Fibroblast of villous mesenchyme (primary cell): ENCODE measurements around the gene SLC13A2. TPM values are rescaled to one million over a fixed set of nuclear protein-coding genes. Genes with fewer than 3 reads are reported as not detected.
"Not testable (repeated sequence)": the region's sequence is repeated elsewhere in the genome, so short reads cannot be mapped to it uniquely, and the experiment has no call there.

Source experiments
- DNase-seq: peaks from one replicate; pipeline ENCODE4 v3.0.0-alpha.2; 2010; ENCODE audit warnings: low read depth
- H3K4me3 ChIP-seq: 2 replicates; pipeline ENCODE4 v1.5.1; 2011; ENCODE audit warnings: low read depth, mild to moderate bottlenecking, low read length
- total RNA-seq: library from RNA; depleted of rRNA; stranded (reverse); fragments of >200 nt; gene quantifications from 2 replicates; pipeline ENCODE4 v1.2.3, GENCODE V29; 2012
- TF ChIP-seq, protein P1 (sequence below): IDR thresholded peaks from 2 replicates; pipeline ENCODE4 v1.5.1; 2012; ENCODE audit warnings: low read depth, mild to moderate bottlenecking, low read length; ENCODE audit not compliant: insufficient read depth

SLC13A2 gene
- total RNA-seq, 1 donor = not detected

DNA sequence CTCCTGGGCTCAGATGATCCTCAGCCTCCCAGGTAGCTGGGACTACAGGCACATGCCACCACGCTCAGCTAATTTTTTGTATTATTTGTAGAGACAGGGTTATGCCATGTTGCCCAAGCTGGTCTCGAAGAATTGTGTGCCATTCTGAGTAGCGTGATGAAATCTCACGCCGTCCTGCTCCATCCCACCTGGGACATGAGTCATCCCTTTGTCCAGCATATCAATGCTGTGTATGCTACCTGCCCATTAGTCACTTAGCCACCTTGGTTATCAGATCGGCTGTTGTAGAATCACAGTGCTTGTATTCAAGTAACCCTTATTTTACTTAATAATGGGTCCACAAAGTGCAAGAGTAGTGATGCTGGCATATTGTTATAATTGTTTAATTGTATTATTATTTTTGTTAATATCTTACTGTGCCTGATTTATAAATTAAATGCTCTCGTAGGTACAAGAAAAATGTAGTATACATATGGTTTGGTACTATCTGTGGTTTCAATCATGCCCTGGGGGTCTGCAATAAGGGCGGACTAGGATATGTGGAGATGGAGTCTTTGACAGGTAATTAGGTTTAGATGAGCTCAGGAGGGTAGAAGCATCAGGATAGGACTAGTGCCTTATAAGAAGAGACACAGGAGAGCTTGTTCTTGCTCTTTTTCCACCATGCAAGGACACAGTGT, 26.6 kb upstream of the SLC13A2 start:
- H3K4me3 ChIP-seq = no peak overlapping the region
- DNase-seq = no peak
- TF ChIP-seq, protein P1, sequence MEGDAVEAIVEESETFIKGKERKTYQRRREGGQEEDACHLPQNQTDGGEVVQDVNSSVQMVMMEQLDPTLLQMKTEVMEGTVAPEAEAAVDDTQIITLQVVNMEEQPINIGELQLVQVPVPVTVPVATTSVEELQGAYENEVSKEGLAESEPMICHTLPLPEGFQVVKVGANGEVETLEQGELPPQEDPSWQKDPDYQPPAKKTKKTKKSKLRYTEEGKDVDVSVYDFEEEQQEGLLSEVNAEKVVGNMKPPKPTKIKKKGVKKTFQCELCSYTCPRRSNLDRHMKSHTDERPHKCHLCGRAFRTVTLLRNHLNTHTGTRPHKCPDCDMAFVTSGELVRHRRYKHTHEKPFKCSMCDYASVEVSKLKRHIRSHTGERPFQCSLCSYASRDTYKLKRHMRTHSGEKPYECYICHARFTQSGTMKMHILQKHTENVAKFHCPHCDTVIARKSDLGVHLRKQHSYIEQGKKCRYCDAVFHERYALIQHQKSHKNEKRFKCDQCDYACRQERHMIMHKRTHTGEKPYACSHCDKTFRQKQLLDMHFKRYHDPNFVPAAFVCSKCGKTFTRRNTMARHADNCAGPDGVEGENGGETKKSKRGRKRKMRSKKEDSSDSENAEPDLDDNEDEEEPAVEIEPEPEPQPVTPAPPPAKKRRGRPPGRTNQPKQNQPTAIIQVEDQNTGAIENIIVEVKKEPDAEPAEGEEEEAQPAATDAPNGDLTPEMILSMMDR = no peak

DNA sequence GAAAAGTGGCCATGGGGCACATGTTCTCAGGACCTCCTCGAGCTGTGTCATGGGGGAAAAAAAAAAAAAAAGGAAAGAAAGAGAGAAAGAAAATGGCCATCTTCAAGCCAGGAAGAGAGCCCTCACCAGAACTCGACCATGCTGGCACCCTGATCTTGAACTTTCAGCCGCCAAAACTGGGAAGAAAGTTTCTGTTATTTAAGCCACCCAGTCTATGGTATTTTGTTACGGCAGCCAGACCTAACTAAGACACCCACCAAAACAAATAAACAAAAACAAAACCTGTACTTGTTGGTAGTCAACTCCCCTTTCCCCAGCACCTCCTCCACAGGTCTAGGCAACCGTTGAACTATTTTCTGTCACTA, 26.1 kb upstream of the SLC13A2 start:
- no peak overlapping the region for H3K4me3 ChIP-seq
- no peak for DNase-seq
- TF ChIP-seq, protein P1 = no peak

DNA sequence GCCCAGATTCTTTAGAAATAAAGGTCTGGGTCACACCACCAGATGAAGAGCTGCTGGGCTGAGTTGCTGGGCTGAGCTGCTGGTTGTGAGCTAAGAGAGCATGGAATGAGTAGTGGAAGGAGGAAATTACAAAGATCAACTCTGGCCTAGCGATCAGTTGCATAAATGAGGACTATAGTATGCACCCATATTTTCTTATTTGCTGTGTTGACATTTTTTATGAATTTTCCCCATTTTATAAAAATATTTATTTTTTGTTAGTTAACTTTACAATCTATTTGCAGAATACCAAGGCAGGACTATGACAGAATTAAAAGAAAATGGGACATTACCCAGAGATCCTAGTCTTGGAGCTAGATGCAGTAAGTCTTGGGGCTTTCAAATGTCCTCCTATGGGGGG, 23.6 kb upstream of the SLC13A2 start:
- TF ChIP-seq, protein P1 = no peak
- DNase-seq = no peak
- H3K4me3 ChIP-seq = no peak overlapping the region

DNA sequence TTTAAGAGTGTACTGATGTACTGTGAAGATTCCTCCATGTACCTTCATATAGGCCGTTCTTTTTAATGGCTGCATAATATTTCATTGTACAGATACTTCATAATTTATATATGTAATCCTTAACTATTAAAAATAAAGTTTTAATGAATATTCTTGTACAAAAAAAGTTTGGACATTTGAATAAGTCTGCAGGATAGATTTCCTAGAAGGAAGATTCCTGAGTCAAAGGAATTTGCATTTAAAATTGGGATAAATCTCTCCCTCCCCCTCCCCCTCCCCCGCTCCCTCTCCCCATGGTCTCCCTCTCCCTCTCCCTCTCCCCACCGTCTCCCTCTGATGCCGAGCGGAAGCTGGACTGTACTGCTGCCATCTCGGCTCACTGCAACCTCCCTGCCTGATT, 15.6 kb upstream of the SLC13A2 start:
- no peak for DNase-seq
- no peak overlapping the region for H3K4me3 ChIP-seq
- TF ChIP-seq, protein P1 = no peak

DNA sequence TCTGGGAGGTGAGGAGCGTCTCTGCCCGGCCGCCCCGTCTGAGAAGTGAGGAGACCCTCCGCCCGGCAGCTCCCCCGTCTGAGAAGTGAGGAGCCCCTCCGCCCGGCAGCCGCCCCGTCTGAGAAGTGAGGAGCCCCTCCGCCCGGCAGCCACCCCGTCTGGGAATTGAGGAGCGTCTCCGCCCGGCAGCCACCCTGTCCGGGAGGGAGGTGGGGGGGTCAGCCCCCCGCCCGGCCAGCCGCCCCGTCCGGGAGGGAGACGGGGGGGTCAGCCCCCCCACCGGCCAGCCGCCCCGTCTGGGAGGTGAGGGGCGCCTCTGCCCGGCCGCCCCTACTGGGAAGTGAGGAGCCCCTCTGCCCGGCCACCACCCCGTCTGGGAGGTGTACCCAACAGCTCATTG, 14.6 kb upstream of the SLC13A2 start:
- H3K4me3 ChIP-seq, DNase-seq: not testable (repeated sequence)

DNA sequence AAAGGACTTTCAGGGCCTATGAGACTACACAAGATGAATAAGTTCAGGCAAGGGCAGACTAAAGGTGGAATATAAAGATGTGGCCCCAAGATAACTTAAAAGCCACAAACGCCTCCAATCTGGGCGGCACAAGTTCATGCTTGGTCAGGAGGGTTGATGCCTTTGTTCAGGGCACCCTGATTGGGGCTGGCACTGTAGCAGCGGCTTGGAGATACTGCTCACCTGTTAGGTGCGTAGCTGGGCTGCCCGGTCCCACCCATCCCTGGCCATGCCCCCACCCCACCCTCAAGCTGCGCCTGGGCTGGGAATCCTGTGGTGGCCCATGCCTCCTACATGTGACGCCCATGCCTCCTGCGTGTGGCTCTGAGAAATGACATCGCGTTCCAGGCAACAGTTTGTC, 12.5 kb upstream of the SLC13A2 start:
- TF ChIP-seq, protein P1 = no peak
- no peak for DNase-seq
- H3K4me3 ChIP-seq = no peak overlapping the region

DNA sequence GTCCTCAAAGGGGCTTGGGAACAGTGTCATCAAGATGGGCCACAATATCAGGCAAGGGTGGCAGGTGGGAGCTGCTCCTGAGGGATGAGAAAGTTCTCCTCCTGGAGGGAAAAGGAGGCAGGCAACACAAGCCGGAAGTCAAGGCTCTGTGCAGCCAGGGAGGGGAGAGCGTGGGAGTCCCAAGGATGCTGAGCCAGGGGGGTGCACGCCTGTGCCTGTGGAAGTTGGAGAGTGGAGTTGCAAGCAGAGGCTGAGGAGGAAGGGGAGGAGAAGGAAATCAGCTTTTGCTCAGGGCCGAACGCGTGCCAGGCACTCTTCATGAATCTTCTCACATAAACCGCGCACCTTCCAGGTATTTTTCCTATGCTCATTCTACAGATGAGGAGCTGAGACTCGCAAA, 7.4 kb upstream of the SLC13A2 start:
- TF ChIP-seq, protein P1 = no peak
- no peak overlapping the region for H3K4me3 ChIP-seq
- DNase-seq = no peak
